GM19372 (cell line): ENCODE results near the gene GSN.
A peak's percentile ranks its signal among the peaks of the same experiment; 100 is the strongest.

ENCODE experiments used
- ATAC-seq: cut with Tn5 transposase; IDR thresholded peaks from one replicate; pipeline ENCODE4 v1.9.1; 2021; ENCODE audit warnings: mild to moderate bottlenecking, low read depth, moderate library complexity; ENCODE audit not compliant: unreplicated experiment

GSN gene

DNA sequence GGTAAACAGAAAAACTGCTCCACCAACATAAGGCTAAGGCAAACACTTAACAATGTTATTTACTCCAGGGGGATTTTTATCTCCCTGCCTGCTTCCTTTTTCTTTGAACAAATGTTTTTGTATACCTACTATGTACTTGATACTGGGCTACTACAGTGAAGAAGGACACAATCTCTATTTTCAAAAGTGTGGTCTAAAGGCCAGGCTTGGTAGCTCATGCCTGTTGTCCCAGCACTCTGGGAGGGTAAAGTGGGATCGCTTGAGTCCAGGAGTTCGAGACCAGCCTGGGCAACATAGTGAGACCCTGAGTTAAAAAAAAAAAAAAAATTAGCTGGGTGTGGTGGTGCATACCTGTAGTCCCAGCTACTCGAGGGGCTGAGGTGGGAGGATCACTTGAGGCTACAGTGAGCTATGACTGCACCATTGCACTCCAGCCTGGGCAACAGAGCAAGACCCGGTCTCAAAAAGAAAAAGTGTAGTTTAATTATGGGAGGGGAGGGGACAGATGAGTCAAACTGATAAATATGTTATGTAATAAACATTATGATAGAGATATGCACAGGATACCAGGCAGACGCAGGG, 98.7 kb downstream of the GSN start:
- no peak for ATAC-seq

DNA sequence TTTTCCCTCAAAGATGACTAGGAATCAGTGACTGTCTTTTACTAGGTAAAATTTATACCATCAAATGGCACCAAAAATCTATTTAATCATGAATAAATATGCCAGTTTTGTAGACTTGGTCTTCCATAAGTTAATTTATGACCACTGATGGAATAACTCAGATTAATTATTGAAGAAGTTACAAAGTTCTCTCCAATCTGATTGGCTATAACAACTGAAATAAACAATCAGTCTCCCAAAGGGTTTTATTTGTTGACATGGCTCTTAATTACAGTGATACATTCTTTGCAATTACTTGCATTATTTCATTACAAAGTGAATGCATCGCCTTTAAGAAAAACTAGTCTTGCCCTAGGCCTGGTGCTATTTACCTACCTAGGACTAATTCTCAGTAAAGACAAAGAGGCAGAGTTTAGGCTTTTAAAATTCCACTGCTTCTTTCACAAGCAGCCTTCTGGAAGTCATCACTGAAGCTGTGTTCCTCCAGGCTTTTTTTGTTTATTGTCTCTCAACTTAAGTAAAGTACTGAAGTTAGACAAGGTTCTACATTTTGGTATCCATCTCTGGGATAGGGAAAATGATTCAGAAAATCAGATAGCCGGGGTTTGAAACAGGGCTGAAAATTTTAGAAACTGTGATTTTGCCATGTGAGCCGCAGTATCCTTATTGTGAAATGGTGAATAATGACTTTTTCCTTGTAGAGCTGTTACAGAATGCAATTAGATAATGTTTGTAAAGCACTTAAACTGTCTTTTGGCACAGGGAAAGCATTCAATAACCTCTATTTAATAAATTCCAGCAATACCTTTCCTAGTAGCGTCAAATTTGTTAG, 99.6 kb downstream of the GSN start:
- ATAC-seq = no peak

DNA sequence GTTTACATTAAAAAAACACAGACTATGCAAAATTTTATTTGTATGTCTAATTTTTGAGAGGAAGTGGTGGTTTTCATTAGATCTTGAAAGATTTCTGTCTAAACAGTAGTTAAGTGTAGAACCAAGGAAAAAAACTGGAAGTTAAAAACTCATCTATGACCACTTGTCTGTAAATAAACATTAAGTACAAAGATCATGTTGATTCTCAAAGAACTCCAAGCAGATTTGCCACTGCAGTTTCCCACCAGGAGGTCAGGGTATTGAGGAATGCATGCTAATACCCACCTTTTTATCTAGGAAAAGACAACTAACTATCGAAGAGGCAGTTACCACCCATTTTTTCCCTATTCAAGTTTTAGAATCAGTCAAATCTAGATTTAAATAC, 100.2 kb downstream of the GSN start:
- ATAC-seq = no peak

DNA sequence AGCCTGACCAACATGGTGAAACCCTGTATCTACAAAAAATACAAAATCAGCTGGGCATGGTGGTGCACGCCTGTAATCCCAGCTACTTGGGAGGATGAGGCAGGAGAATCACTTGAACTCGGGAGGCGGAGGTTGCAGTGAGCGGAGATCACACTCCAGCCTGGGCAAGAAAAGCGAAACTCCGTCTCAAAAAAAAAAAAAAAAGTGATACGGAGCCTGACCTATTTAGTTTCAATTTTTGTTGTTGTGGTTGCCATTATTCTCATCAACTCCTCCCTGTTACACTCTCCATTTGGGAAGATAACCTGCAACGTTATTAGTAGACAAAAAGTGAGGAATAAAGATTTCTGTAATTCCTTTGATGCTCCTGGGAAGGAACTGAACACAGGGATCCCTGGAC, 100.8 kb downstream of the GSN start:
- ATAC-seq = no peak

DNA sequence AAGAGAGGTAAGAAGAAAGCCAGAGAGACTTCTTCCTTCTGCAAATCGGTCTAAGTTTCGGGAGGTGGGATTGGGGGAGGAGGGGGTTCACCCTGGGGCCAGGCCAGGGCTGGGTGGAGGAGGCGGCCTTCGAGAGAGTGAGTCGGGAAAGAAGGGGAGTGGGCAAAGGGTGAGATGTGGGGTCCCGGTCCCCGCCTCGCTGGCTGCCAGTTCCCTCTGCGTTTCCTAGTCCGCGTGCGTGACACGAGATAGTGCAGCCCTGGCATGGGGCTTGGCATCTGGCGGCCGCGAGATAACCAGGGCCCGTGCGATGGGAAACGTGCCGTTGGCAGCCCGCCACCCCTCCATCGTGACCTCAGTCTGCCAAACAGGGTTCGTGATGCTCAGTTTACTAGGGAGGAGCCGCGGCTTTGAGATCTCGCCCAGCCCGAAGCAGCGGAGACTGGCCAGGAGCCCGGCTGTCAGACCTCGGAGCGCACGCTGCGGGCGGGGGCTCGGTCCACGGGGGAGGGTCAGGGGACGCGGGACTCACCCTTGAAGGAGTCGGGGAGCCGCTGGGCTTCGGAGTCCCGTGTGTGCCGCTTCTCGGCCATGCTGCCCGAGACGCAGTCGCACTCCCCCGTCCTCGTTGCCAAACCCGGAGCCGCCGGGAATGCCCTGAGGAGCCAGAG, 101.8 kb downstream of the GSN start, which contains the start of gene STOM:
STOM (minus strand) TSS at position 656 of the 671 bp plus-strand sequence; CDS start at position 593, 63 bp downstream.
- peak; percentile 48 for ATAC-seq

DNA sequence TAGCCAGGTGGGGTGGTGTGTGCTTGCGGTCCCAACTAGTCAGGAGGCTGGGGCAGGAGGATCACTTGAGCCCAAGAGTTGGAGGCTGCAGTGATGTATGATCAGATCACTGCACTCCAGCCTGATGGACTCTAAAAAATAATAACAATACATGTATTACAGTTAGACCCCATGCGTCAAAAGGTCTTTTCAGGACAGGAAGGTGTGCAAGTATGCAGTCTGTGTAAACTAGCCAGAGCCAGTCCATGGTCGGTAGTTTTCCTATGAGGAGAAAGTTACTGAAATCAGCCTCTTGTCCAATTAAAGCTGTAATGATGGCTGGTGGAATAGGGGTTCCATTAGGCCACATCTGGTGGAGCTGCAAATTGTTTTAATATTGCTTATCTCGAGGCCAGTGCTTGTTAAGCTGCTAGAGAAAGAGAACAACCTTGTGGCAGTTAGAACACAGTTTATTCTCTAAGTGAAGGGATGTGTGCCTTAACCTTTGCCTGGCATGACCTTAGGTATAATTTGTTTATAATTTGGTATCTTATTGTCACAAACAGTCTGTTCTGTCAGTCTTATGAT, 103.6 kb downstream of the GSN start:
- ATAC-seq = no peak

DNA sequence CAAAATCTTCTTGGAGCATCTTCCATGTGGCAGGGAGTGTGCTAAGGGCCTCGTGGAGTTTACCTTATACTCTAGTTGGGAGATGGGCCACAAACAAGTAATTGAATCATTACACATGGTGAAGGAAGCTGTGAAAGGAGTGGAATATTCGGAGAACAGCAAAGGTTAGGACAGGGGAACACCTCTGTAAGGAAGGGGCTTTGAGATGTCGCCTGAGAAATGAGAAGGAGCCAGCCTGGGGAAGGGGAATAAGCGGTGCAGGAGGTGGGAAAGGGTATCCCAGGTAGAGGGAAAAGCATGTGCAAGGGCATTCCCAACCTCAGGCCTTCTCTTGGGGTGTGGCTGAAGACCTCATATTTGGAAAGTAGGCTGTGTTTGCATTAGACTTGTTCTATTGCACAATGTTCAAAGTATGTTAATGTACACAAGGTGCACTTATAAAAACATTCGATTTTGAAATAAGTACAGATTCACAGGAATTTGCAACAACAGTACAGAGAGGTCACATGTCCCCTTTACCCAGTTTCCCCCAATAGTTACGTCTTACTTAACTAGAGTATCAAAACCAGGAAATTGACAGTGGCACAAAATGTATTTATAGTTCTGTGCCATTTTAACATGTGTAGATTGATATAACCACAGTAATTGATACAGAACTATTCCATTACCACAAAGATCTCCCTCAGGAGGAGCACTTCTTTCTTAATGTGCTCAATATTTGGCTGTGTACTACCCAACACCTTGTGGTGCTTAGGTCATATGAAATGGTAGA, 104.5 kb downstream of the GSN start:
- ATAC-seq = no peak

DNA sequence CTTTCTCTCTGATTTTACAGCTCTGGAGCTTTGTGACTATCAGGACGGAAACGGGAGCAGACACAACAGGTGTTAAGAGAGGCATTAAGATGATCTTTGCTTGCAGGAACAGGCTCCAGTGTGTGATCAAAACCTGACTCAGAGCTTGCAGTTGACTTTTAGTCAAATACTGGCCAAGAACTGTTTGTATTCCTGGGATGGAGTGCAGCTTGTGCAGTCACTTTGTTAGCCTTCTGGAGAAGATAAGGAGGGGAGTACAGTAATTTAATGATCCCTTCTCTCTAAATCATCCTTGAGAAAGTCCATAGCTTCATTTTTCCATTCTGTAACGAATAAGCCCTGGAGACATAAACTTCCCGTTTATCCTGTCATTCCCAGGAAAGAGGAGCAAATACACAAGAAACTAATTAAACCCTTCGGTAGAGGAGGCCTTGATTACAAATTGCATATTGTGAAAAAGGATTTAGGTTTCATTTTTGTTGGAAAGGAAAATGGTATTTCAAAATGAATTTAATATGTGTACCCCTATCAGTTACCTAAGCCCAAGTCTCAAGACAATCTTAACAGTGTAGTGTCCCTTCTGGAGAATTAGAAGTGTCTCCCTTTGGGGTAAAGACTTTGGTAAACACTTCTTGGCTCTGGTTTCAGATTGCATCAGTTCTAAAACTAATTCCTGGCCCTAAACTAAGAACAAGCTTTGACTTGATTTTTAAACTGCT, 105.2 kb downstream of the GSN start:
- no peak for ATAC-seq

DNA sequence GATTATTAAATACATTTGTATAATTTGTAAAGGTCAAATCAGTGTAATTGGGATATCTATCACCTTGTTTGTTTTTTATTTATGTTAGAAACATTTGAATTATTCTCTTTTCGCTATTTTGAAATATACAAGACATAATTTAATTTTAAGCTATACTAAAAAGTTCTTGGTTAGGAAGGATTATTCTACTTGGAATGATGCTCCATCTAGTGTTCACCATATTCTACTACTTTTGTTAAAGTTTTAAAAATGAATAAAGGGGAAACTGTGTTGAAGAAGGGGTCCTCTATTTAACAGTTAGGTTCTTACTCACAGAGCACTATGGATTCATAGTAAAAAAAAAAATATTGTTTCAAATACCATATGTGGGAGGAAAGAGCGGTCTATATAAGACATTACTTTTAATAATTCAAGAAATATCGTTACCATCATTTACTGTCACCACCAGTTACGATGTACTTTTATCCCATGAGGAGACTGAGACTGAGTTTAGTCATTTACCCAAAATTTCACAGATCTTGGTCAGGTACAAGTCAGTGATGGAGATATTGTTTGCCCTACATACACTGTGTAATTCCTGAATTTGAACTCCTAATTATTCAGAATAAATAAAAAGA, 108.4 kb downstream of the GSN start:
- no peak for ATAC-seq

DNA sequence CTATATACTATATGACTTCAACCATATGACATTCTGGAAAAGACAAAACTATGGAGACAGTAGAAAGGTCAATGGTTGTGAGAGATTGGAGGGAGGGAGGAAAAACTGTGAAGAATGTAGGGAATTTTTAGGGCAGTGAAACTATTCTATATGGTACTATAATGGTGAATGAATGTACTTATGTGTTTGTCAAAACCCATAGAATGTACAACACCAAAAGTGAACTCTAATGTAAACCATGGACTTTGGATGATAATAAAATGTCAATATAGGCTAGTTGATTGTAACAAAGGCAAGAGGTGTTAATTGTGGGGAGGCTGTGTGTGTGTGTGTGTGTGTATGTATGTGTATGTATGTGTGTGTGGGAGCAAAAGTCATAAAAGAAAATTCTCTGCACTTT, 112.9 kb downstream of the GSN start:
- no peak for ATAC-seq
